Thyroid gland (tissue), 4 donors: ENCODE results near the gene OLA1. TPM values are rescaled to one million over a fixed set of nuclear protein-coding genes. Genes with fewer than 3 reads are reported as not detected.

Source experiments
- DNase-seq, 2 donors: peaks; one replicate each; pipeline ENCODE4 v3.0.0-alpha.2; 2019
- H3K27ac ChIP-seq, 3 donors: fragments of 200-600 bp; sonication (generic); 1 replicate in 2 of 3; 2 replicates in 1 of 3; pipeline ENCODE4 v1.5.1; 2016 to 2019; ENCODE audit warnings: mild to moderate bottlenecking in 1 of 3, moderate library complexity in 1 of 3
- H3K27me3 ChIP-seq: fragments of 200-600 bp; sonication (generic); one replicate; pipeline ENCODE4 v1.5.1; 2019
- H3K36me3 ChIP-seq, 2 donors: fragments of 200-600 bp; sonication (generic); one replicate each; pipeline ENCODE4 v1.5.1; 2016 to 2019
- H3K4me1 ChIP-seq, 2 donors: fragments of 200-600 bp; sonication (generic); one replicate each; pipeline ENCODE4 v1.5.1; 2017 to 2019
- H3K4me3 ChIP-seq, 3 donors: fragments of 200-600 bp; sonication (generic); replicated peaks in 1 of 3; 1 replicate in 2 of 3; 2 replicates in 1 of 3; pipeline ENCODE4 v1.5.1; 2016; ENCODE audit warnings: mild to moderate bottlenecking in 1 of 3
- H3K9me3 ChIP-seq: fragments of 200-600 bp; sonication (generic); one replicate; pipeline ENCODE4 v1.5.1; 2017
- CTCF ChIP-seq, 6 experiments: fragments of 200-600 bp in 3 of 6; fragments of 450-650 bp in 3 of 6; sonication (generic) in 3 of 6; IDR thresholded peaks; one replicate each; pipeline ENCODE4 v1.5.1; 2016 to 2019; ENCODE audit warnings: antibody characterized with exemption in 6 of 6, mild to moderate bottlenecking in 2 of 6, inconsistent platforms in 1 of 6, moderate library complexity in 1 of 6
- POLR2A ChIP-seq, 2 donors: fragments of 450-650 bp; IDR thresholded peaks; one replicate each; pipeline ENCODE4 v1.6.1; 2017; ENCODE audit warnings: antibody characterized with exemption in 2 of 2, mild to moderate bottlenecking in 2 of 2, moderate library complexity in 1 of 2
- WGBS, 2 donors: methylation state at CpG; one replicate each; pipeline ENCODE4 v1.1.5; 2017; 5-methylcytosine and 5-hydroxymethylcytosine counted together
- intact Hi-C: fragments of 100-400 bp; cut with DNase I; formaldehyde crosslinking; loops from one replicate; pipeline ENCODE4 v1.15.1; 2023
- total RNA-seq, 4 donors: library from RNA; depleted of rRNA; stranded (reverse); fragments of >200 nt; gene quantifications; one replicate each; pipeline ENCODE4 v1.2.3, GENCODE V29; 2016

The OLA1 gene
- total RNA-seq, 4 donors from 2014 or later: 51.8 to 68.5 (median 53.5) TPM

- no peak for DNase-seq
- Histone ChIP-seq H3K4me3 (no peak overlapping the region), H3K36me3 (no peaks in the 10 kb centered on the region), H3K4me1 (peaks cover 0 to 3% of the 10 kb centered on the region in 2 donors), H3K27ac (no peak overlapping the region), H3K27me3 (no peaks in the 10 kb centered on the region), H3K9me3 (no peaks in the 10 kb centered on the region)
- TF ChIP-seq POLR2A (IDR thresholded peaks at IDR 0.05) (no peak), CTCF (IDR thresholded peaks at IDR 0.05) (no peak)
- 93% methylated on average over 1 of the region's 1 CpG for WGBS, 2 donors
- intact Hi-C loops: no loop called here
Measured at GRCh38 chr2:174108579-174108978, 139.8 kb downstream of the OLA1 start.

- no peak for DNase-seq
- intact Hi-C loops: no loop called here
- H3K27ac ChIP-seq: no peak overlapping the region
- H3K27me3 ChIP-seq: no peaks in the 10 kb centered on the region
- H3K9me3 ChIP-seq: no peaks in the 10 kb centered on the region
- no peak overlapping the region for H3K4me3 ChIP-seq
- TF ChIP-seq POLR2A (IDR thresholded peaks at IDR 0.05) (no peak), CTCF (IDR thresholded peaks at IDR 0.05) (no peak)
- H3K36me3 ChIP-seq: no peaks in the 10 kb centered on the region
- H3K4me1 ChIP-seq: peaks cover 0 to 3% of the 10 kb centered on the region in 2 donors
Measured at GRCh38 chr2:174106736-174107135, 141.6 kb downstream of the OLA1 start.

- no peak for DNase-seq
- 94 to 97% methylated on average over 5 of the region's 5 CpGs for WGBS, 2 donors
- no peaks in the 10 kb centered on the region for H3K36me3 ChIP-seq
- no peak for TF ChIP-seq CTCF (IDR thresholded peaks at IDR 0.05)
- no peak for TF ChIP-seq POLR2A (IDR thresholded peaks at IDR 0.05)
- H3K9me3 ChIP-seq: no peaks in the 10 kb centered on the region
- no peak overlapping the region for H3K27ac ChIP-seq
- H3K4me3 ChIP-seq: no peak overlapping the region
- no peaks in the 10 kb centered on the region for H3K27me3 ChIP-seq
- intact Hi-C loops: no loop called here
- no peaks in the 10 kb centered on the region for H3K4me1 ChIP-seq
Measured at GRCh38 chr2:174094542-174094941, 153.8 kb downstream of the OLA1 start.

GRCh38 chr2:174090476-174090875 is 157.9 kb downstream of the OLA1 start:
- no peak overlapping the region for H3K27ac ChIP-seq
- no peaks in the 10 kb centered on the region for H3K9me3 ChIP-seq
- no peak for TF ChIP-seq CTCF (IDR thresholded peaks at IDR 0.05)
- no peak for TF ChIP-seq POLR2A (IDR thresholded peaks at IDR 0.05)
- no peaks in the 10 kb centered on the region for H3K4me1 ChIP-seq
- intact Hi-C loops: no loop called here
- no peak overlapping the region for H3K4me3 ChIP-seq
- WGBS, 2 donors: 95 to 97% methylated on average over 4 of the region's 4 CpGs
- H3K27me3 ChIP-seq: no peaks in the 10 kb centered on the region
- no peak for DNase-seq
- H3K36me3 ChIP-seq: no peaks in the 10 kb centered on the region

GRCh38 chr2:174088706-174089460 is 159.4 kb downstream of the OLA1 start:
- H3K4me3 ChIP-seq: no peak overlapping the region
- 95 to 97% methylated on average over 5 of the region's 5 CpGs for WGBS, 2 donors
- DNase-seq: no peak
- no peaks in the 10 kb centered on the region for H3K9me3 ChIP-seq
- H3K4me1 ChIP-seq: no peaks in the 10 kb centered on the region
- no peaks in the 10 kb centered on the region for H3K36me3 ChIP-seq
- no peaks in the 10 kb centered on the region for H3K27me3 ChIP-seq
- intact Hi-C loops: no loop called here
- H3K27ac ChIP-seq: no peak overlapping the region
- TF ChIP-seq POLR2A (IDR thresholded peaks at IDR 0.05) (no peak), CTCF (IDR thresholded peaks at IDR 0.05) (no peak)
